ENCODE measurements around the gene NEXN. TPM values are rescaled to one million over a fixed set of nuclear protein-coding genes. Genes with fewer than 3 reads are reported as not detected.

Gene NEXN
- total RNA-seq, 1 experiment from 2014 or later = 0.15 TPM

GRCh38 chr1:77955709-77956108 is 67.3 kb downstream of the NEXN start:
- ChIA-PET CTCF (no interaction called here), RAD21 (ENCODE audit: low non-redundant PET in 1 of 2, low total read pairs in 2 of 2, uncharacterized antibody in 2 of 2, unreplicated experiment in 2 of 2) (no interaction called here), POLR2A (interaction anchor here (1.1 kb wide), 1 partner anchor 49 kb away, joined by 4 read pairs; the partner anchor contains the start of gene DNAJB4)
- H3K4me1 ChIP-seq (ENCODE audit: control insufficient read depth in 1 of 2, insufficient read depth in 2 of 2, low read length in 2 of 2) = no peaks in the 10 kb centered on the region
- H3K9me3 ChIP-seq (ENCODE audit: control insufficient read depth in 1 of 2, insufficient read depth in 1 of 2, low read depth in 1 of 2, low read length in 2 of 2) = no peaks in the 10 kb centered on the region
- H3K9ac ChIP-seq (ENCODE audit: low read length) = no peak overlapping the region
- intact Hi-C loops (cut with micrococcal nuclease) = no loop called here
- DNase-seq (ENCODE audit: low read depth, low spot score) = no peak
- H4K20me1 ChIP-seq (ENCODE audit: insufficient read depth) = peaks cover 37% of the 10 kb centered on the region; the same call in 1 of the 2 replicates
- no peak overlapping the region for H3K4me3 ChIP-seq (replicated peaks in 1 of 2; ENCODE audit: low read depth in 1 of 2, low read length in 2 of 2)
- H3K36me3 ChIP-seq (ENCODE audit: control insufficient read depth in 1 of 2, insufficient read depth in 2 of 2, low read length in 2 of 2) = peaks cover 80 to 81% of the 10 kb centered on the region in 2 experiments
- no peaks in the 10 kb centered on the region for H3K27me3 ChIP-seq (ENCODE audit: insufficient read depth, low read length)
- no peak overlapping the region for H2AFZ ChIP-seq (ENCODE audit: low read depth, low read length, poor library complexity, severe bottlenecking)
- no peak overlapping the region for H3K27ac ChIP-seq (ENCODE audit: low read depth, low read length)
- no peak for ATAC-seq
- TF ChIP-seq SIN3A (IDR thresholded peaks at IDR 0.05; ENCODE audit: low read depth) = no peak
- no peak for TF ChIP-seq EZH2phosphoT487 (IDR thresholded peaks at IDR 0.05; ENCODE audit: borderline replicate concordance)
- no peak for TF ChIP-seq RAD21 (IDR thresholded peaks at IDR 0.05; ENCODE audit: low read depth)
- no peak for TF ChIP-seq POLR2A (IDR thresholded peaks at IDR 0.05; ENCODE audit: borderline replicate concordance, extremely low read depth, insufficient read depth, insufficient read length)
- TF ChIP-seq MAX (IDR thresholded peaks at IDR 0.05) = no peak
- TF ChIP-seq CBX3 (IDR thresholded peaks at IDR 0.05; ENCODE audit: low read depth) = no peak
- TF ChIP-seq REST (IDR thresholded peaks at IDR 0.05; ENCODE audit: low read depth) = no peak
- no peak for TF ChIP-seq YY1 (IDR thresholded peaks at IDR 0.05; ENCODE audit: extremely low read depth, insufficient replicate concordance, low read depth, low read length)
- TF ChIP-seq TCF7L2 (IDR thresholded peaks at IDR 0.05; ENCODE audit: borderline replicate concordance, extremely low read depth, insufficient read depth, insufficient read length) = no peak
- no peak for TF ChIP-seq JUND (IDR thresholded peaks at IDR 0.05)
- no peak for TF ChIP-seq CEBPB (IDR thresholded peaks at IDR 0.05; ENCODE audit: low read depth)
- TF ChIP-seq EGR1 (IDR thresholded peaks at IDR 0.05; ENCODE audit: low read depth) = no peak
- TF ChIP-seq ZBTB33 (IDR thresholded peaks at IDR 0.05; ENCODE audit: extremely low read depth, insufficient replicate concordance, low read length) = no peak
- TF ChIP-seq ZFX (IDR thresholded peaks at IDR 0.05) = no peak
- TF ChIP-seq CTCF (IDR thresholded peaks at IDR 0.05 in 2 of 3, conservative IDR thresholded peaks at IDR 0.05 in 1 of 3; ENCODE audit: borderline replicate concordance in 1 of 3, insufficient read depth in 1 of 3, low read depth in 2 of 3, low read length in 2 of 3) = no peak
- TF ChIP-seq ELF1 (IDR thresholded peaks at IDR 0.05; ENCODE audit: borderline replicate concordance, low read depth) = no peak
- H3K9me2 ChIP-seq (ENCODE audit: insufficient read depth) = no peaks in the 10 kb centered on the region
- BruUV-seq (replicated peaks) = no TSS peak
- no peak overlapping the region for H3K4me2 ChIP-seq (ENCODE audit: low read length)
- peaks cover 97% of the 10 kb centered on the region for H3K79me2 ChIP-seq (ENCODE audit: insufficient read depth, low read length)
